ENCODE measurements around the gene ZNRD2.

- TF ChIP-seq CTCF (IDR thresholded peaks at IDR 0.05) (no peak), POLR2A (IDR thresholded peaks at IDR 0.05) (no peak)
Observed at GRCh38 chr11:65546217-65546958, 23.9 kb upstream of the ZNRD2 start.
